Measurements from ENCODE around the gene EEF1A2. TPM values are rescaled to one million over a fixed set of nuclear protein-coding genes. Genes with fewer than 3 reads are reported as not detected.

Gene EEF1A2
- total and polyA plus RNA-seq, 2 donors = 5.1 to 11.2 TPM

- Histone ChIP-seq H3K4me1 (ENCODE audit: insufficient read depth) (no peaks in the 10 kb centered on the region), H3K27ac (ENCODE audit: low read depth) (no peak overlapping the region), H3K36me3 (ENCODE audit: insufficient read depth) (no peaks in the 10 kb centered on the region), H3K4me3 (ENCODE audit: low read depth, low read length) (no peak overlapping the region)
- DNase-seq (ENCODE audit: extremely low spot score) = no peak
- WGBS = 24% methylated on average over 48 of the region's 48 CpGs
Observed at GRCh38 chr20:63495741-63496595, 2.9 kb downstream of the EEF1A2 start.

- Histone ChIP-seq H3K27ac (ENCODE audit: low read depth) (no peak overlapping the region), H3K36me3 (ENCODE audit: insufficient read depth) (no peaks in the 10 kb centered on the region), H3K4me3 (ENCODE audit: low read depth, low read length) (no peak overlapping the region), H3K4me1 (ENCODE audit: insufficient read depth) (no peaks in the 10 kb centered on the region)
- WGBS = 87% methylated on average over 8 of the region's 8 CpGs
- no peak for DNase-seq (ENCODE audit: extremely low spot score)
Observed at GRCh38 chr20:63495167-63495720, 3.6 kb downstream of the EEF1A2 start.

- 88% methylated on average over 51 of the region's 51 CpGs for WGBS
- no peak for DNase-seq (ENCODE audit: extremely low spot score)
- no peaks in the 10 kb centered on the region for H3K4me1 ChIP-seq (ENCODE audit: insufficient read depth)
Observed at GRCh38 chr20:63494420-63495166, 4.3 kb downstream of the EEF1A2 start.

GRCh38 chr20:63494084-63494419 lies 4.8 kb downstream of the EEF1A2 start:
- Histone ChIP-seq H3K4me3 (ENCODE audit: low read depth, low read length) (no peak overlapping the region), H3K4me1 (ENCODE audit: insufficient read depth) (no peaks in the 10 kb centered on the region), H3K36me3 (ENCODE audit: insufficient read depth) (no peaks in the 10 kb centered on the region), H3K27ac (ENCODE audit: low read depth) (no peak overlapping the region)
- no peak for DNase-seq (ENCODE audit: extremely low spot score)
- WGBS = 84% methylated on average over 7 of the region's 7 CpGs

More at GRCh38 chr20:63494420-63495166, 4.3 kb downstream of the EEF1A2 start:
- Histone ChIP-seq H3K36me3 (ENCODE audit: insufficient read depth) (no peaks in the 10 kb centered on the region), H3K27ac (ENCODE audit: low read depth) (no peak overlapping the region), H3K4me3 (ENCODE audit: low read depth, low read length) (no peak overlapping the region)

- WGBS = 63% methylated on average over 13 of the region's 13 CpGs
- no peaks in the 10 kb centered on the region for H3K36me3 ChIP-seq (ENCODE audit: insufficient read depth)
- no peak for DNase-seq (ENCODE audit: extremely low spot score)
- H3K27ac ChIP-seq (ENCODE audit: low read depth) = no peak overlapping the region
- H3K4me1 ChIP-seq (ENCODE audit: insufficient read depth) = no peaks in the 10 kb centered on the region
- H3K4me3 ChIP-seq (ENCODE audit: low read depth, low read length) = no peak overlapping the region
Observed at GRCh38 chr20:63493563-63494020, 5.3 kb downstream of the EEF1A2 start.

- H3K27ac ChIP-seq (ENCODE audit: low read depth) = no peak overlapping the region
- 96% methylated on average over 14 of the region's 14 CpGs for WGBS
- H3K4me3 ChIP-seq (ENCODE audit: low read depth, low read length) = no peak overlapping the region
- DNase-seq (ENCODE audit: extremely low spot score) = no peak
- H3K36me3 ChIP-seq (ENCODE audit: insufficient read depth) = no peaks in the 10 kb centered on the region
- no peaks in the 10 kb centered on the region for H3K4me1 ChIP-seq (ENCODE audit: insufficient read depth)
Observed at GRCh38 chr20:63492982-63493381, 5.9 kb downstream of the EEF1A2 start.

- Histone ChIP-seq H3K4me3 (ENCODE audit: low read depth, low read length) (no peak overlapping the region), H3K36me3 (ENCODE audit: insufficient read depth) (no peaks in the 10 kb centered on the region), H3K4me1 (ENCODE audit: insufficient read depth) (no peaks in the 10 kb centered on the region), H3K27ac (ENCODE audit: low read depth) (no peak overlapping the region)
- WGBS = 89% methylated on average over 2 of the region's 2 CpGs
- DNase-seq (ENCODE audit: extremely low spot score) = no peak
Observed at GRCh38 chr20:63492518-63492917, 6.4 kb downstream of the EEF1A2 start.

- DNase-seq (ENCODE audit: extremely low spot score) = no peak
- WGBS = 55% methylated on average over 4 of the region's 4 CpGs
- no peak overlapping the region for H3K27ac ChIP-seq (ENCODE audit: low read depth)
- no peaks in the 10 kb centered on the region for H3K36me3 ChIP-seq (ENCODE audit: insufficient read depth)
- H3K4me1 ChIP-seq (ENCODE audit: insufficient read depth) = no peaks in the 10 kb centered on the region
- no peak overlapping the region for H3K4me3 ChIP-seq (ENCODE audit: low read depth, low read length)
Observed at GRCh38 chr20:63491635-63492230, 7.2 kb downstream of the EEF1A2 start.

GRCh38 chr20:63491078-63491477 lies 7.8 kb downstream of the EEF1A2 start:
- Histone ChIP-seq H3K4me3 (ENCODE audit: low read depth, low read length) (no peak overlapping the region), H3K36me3 (ENCODE audit: insufficient read depth) (no peaks in the 10 kb centered on the region), H3K4me1 (ENCODE audit: insufficient read depth) (no peaks in the 10 kb centered on the region), H3K27ac (ENCODE audit: low read depth) (no peak overlapping the region)
- DNase-seq (ENCODE audit: extremely low spot score) = no peak
- WGBS = 90% methylated on average over 4 of the region's 4 CpGs

- Histone ChIP-seq H3K27ac (ENCODE audit: low read depth) (no peak overlapping the region), H3K4me3 (ENCODE audit: low read depth, low read length) (no peak overlapping the region), H3K36me3 (ENCODE audit: insufficient read depth) (no peaks in the 10 kb centered on the region), H3K4me1 (ENCODE audit: insufficient read depth) (no peaks in the 10 kb centered on the region)
- no peak for DNase-seq (ENCODE audit: extremely low spot score)
- WGBS = 73% methylated on average over 24 of the region's 24 CpGs
Observed at GRCh38 chr20:63490416-63490815, 8.5 kb downstream of the EEF1A2 start.

GRCh38 chr20:63488315-63489251 lies 10.3 kb downstream of the EEF1A2 start:
- H3K36me3 ChIP-seq (ENCODE audit: insufficient read depth) = no peaks in the 10 kb centered on the region
- H3K4me3 ChIP-seq (ENCODE audit: low read depth, low read length) = no peak overlapping the region
- H3K27ac ChIP-seq (ENCODE audit: low read depth) = no peak overlapping the region
- DNase-seq (ENCODE audit: extremely low spot score) = no peak
- WGBS = 13% methylated on average over 83 of the region's 83 CpGs
- no peaks in the 10 kb centered on the region for H3K4me1 ChIP-seq (ENCODE audit: insufficient read depth)

- H3K4me3 ChIP-seq (ENCODE audit: low read depth, low read length) = no peak overlapping the region
- no peaks in the 10 kb centered on the region for H3K36me3 ChIP-seq (ENCODE audit: insufficient read depth)
- no peaks in the 10 kb centered on the region for H3K4me1 ChIP-seq (ENCODE audit: insufficient read depth)
- H3K27ac ChIP-seq (ENCODE audit: low read depth) = no peak overlapping the region
- no peak for DNase-seq (ENCODE audit: extremely low spot score)
- WGBS = 8% methylated on average over 39 of the region's 40 CpGs
Observed at GRCh38 chr20:63487781-63488241, 11.1 kb downstream of the EEF1A2 start.

Measured in urinary bladder (tissue), 4 donors.